HG02798 (cell line): ENCODE data around the gene FOXJ1.

ENCODE experiments used
- ATAC-seq: cut with Tn5 transposase; IDR thresholded peaks from one replicate; pipeline ENCODE4 v1.9.1; 2021; ENCODE audit warnings: mild to moderate bottlenecking; ENCODE audit not compliant: unreplicated experiment, poor library complexity

Gene FOXJ1

GRCh38 chr17:76145231-76146052, 4.4 kb upstream of the FOXJ1 start:
- no peak for ATAC-seq

- ATAC-seq, result no peak
Observed at GRCh38 chr17:76142585-76143041, 1.6 kb upstream of the FOXJ1 start.

- no peak for ATAC-seq
Observed at GRCh38 chr17:76142039-76142584, 1.1 kb upstream of the FOXJ1 start.

GRCh38 chr17:76140661-76141211, 309 bp downstream of the FOXJ1 start:
- no peak for ATAC-seq

GRCh38 chr17:76139801-76140660, 1.0 kb downstream of the FOXJ1 start:
- ATAC-seq, result no peak

- no peak for ATAC-seq
Observed at GRCh38 chr17:76138896-76139752, 1.9 kb downstream of the FOXJ1 start.

- no peak for ATAC-seq
Observed at GRCh38 chr17:76138234-76138895, 2.7 kb downstream of the FOXJ1 start.

GRCh38 chr17:76137351-76138233, 3.5 kb downstream of the FOXJ1 start:
- no peak for ATAC-seq

GRCh38 chr17:76137001-76137350, 4.1 kb downstream of the FOXJ1 start:
- no peak for ATAC-seq

- ATAC-seq, result no peak
Observed at GRCh38 chr17:76136276-76137000, 4.6 kb downstream of the FOXJ1 start.

GRCh38 chr17:76135810-76136188, 5.2 kb downstream of the FOXJ1 start:
- ATAC-seq, result no peak

GRCh38 chr17:76134911-76135809, 5.9 kb downstream of the FOXJ1 start:
- no peak for ATAC-seq

- no peak for ATAC-seq
Observed at GRCh38 chr17:76132574-76133338, 8.3 kb downstream of the FOXJ1 start.

GRCh38 chr17:76131692-76132573, 9.1 kb downstream of the FOXJ1 start:
- ATAC-seq, result no peak

- ATAC-seq, result no peak
Observed at GRCh38 chr17:76131051-76131691, 9.9 kb downstream of the FOXJ1 start.
